C4-2B (cell line): ENCODE data around the gene TRAF3IP3.

Experiments used
- H3K27ac ChIP-seq: fragments of 450-650 bp; 2 replicates; pipeline ENCODE4 v1.5.1; 2017
- ZFX ChIP-seq: fragments of 450-650 bp; IDR thresholded peaks from 2 replicates; pipeline ENCODE4 v1.6.1; 2017
- TF ChIP-seq, protein P1 (sequence below): fragments of 450-650 bp; conservative IDR thresholded peaks from 2 replicates; pipeline ENCODE4 v1.5.1; 2017; ENCODE audit warnings: mild to moderate bottlenecking

Gene TRAF3IP3

DNA sequence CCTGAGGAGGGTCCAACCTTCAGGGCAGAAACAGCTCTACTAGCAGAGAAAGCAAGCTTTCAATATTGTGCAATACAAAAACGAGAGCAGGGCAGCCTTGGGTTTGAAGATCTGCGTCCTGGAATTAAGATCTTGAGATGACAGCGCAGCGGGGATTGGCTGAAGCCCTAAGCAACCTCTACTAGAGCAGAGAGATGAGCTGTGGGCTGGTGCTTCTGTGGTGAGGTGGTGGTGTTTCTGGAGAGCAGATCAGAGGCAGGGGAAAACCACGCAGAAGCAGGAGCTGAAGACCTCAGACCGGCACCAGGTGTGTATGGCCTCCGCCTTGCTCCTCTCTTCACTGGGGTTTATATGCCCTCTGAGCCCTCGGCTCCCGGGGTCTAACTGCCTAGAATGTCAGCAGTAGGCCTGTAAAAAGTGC lies 12.5 kb downstream of the TRAF3IP3 start:
- H3K27ac ChIP-seq = no peak overlapping the region
- TF ChIP-seq, protein P1, sequence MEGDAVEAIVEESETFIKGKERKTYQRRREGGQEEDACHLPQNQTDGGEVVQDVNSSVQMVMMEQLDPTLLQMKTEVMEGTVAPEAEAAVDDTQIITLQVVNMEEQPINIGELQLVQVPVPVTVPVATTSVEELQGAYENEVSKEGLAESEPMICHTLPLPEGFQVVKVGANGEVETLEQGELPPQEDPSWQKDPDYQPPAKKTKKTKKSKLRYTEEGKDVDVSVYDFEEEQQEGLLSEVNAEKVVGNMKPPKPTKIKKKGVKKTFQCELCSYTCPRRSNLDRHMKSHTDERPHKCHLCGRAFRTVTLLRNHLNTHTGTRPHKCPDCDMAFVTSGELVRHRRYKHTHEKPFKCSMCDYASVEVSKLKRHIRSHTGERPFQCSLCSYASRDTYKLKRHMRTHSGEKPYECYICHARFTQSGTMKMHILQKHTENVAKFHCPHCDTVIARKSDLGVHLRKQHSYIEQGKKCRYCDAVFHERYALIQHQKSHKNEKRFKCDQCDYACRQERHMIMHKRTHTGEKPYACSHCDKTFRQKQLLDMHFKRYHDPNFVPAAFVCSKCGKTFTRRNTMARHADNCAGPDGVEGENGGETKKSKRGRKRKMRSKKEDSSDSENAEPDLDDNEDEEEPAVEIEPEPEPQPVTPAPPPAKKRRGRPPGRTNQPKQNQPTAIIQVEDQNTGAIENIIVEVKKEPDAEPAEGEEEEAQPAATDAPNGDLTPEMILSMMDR = no peak
- TF ChIP-seq ZFX = no peak

DNA sequence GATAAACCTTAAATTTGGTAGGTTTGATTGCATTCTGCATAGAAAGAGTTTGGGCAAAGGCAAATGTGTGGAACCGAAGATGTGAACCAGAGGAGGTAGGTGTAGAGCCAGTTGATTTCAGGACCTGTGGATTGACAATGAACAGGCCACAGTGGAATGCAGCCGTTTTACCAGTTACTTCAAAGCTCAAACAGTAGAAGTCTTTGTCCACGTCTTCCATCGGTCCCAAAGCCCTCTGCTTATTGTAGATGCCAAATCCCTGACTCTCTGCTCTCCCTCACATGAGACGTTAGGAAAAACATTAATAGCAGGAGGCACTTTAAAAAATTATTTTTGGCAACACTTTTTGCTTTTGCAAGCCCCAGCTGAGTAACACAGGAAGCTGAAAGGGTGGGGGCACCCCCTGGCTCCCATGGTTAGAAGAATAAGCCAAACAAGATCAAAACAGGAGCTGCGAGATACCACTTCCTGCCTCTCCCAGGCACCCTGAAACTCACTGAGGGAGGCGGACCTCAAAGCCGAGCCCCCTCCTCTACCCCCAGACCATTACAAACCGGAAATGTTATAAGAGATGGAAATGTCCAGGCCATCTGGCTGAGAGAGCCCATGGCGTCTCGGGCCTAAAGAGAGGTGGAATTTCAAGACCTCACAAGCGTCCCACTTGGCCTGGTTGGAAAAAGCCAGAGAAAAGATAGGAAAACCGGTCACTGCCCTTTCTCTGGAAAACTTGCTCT lies 13.5 kb downstream of the TRAF3IP3 start:
- H3K27ac ChIP-seq = no peak overlapping the region
- TF ChIP-seq ZFX = no peak
- TF ChIP-seq, protein P1 = no peak

DNA sequence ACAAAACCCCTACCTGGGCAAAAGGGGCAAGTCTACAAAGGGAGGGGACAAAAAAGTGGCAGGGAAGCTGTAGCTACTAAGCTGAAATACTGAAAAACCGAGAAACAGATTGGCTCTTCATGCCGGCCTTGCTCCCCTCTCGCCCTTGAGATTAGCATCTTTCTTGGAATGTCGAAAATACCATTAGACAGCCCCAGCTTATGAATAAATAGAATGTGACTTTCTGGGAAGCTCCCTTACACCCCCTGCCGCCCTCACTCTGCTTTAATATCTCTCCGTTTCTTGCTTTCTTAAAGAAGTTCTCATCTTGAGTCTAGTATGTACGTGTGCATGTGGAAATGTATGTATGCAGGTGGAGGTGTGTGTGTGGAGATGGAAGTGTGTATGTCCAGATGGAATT lies 14.1 kb downstream of the TRAF3IP3 start:
- no peak overlapping the region for H3K27ac ChIP-seq
- TF ChIP-seq ZFX = no peak
- TF ChIP-seq, protein P1 = no peak

DNA sequence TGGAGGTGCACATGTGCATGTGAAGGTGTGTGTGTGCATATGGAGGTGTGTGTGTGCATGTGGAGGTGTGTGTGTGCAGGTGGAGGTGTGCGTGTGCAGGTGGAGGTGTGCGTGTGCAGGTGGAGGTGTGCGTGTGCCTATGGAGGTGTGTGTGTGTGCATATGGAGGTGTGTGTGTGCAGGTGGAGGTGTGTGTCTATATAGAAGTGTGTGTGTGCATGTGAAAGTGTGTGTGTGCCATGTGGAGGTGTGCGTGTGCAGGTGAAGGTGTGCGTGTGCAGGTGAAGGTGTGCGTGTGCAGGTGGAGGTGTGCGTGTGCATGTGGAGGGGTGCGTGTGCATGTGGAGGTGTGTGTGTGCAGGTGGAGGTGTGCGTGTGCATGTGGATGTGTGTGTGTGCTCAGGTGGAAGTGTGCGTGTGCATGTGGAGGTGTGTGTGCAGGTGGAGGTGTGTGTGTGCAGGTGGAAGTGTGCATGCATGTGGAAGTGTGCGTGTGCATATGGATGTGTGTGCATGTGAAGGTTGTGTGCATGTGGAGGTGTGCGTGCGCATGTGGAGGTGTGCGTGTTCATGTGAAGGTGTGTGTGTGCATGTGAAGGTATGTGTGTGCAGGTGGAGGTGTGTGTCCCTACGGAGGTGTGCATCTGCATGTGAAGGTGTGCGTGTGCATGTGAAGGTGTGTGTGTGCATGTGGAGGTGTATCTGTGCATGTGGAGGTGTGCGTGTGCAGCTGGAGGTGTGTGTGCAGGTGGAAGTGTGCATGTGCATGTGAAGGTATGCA lies 15.0 kb downstream of the TRAF3IP3 start:
- H3K27ac ChIP-seq = no peak overlapping the region
- no peak for TF ChIP-seq ZFX
- TF ChIP-seq, protein P1 = no peak

DNA sequence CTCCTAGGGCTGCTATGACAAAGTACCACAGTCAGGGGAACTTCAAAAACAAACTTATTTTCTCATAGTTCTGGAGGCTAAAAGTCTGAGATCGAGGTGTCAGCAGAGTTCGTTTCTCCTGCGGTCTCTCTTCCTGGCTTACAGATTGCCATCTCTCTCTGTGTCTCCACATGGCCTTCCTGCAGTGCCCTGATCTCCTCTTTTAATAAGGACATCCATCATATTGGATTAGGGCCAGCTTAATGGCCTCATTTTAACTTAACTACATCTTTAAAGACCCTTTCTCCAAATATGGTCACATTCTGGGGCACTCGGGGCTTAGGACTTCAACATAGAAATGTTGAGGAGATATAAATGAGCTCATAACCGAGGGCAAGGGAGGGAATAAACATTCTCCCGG lies 16.3 kb downstream of the TRAF3IP3 start:
- TF ChIP-seq ZFX = no peak
- TF ChIP-seq, protein P1 = no peak
- no peak overlapping the region for H3K27ac ChIP-seq

DNA sequence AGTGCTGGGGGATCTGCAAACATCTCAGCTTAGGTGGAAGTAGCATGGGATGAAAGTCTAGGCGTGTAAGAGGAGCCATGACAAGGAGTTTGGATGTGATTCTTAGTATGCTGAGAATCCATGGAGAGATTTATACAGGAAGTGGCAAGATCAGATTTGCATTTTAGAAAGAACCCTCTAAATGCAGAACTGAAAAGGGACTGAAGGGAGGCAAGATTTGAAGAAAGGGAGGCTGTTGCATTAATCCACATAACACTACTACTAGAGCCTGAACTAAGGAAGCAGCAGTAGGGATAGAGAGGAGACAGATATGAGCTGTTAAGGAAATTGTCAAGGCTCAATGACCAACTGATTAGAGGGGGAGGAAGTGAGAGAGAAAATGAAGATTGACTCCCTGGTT lies 18.7 kb downstream of the TRAF3IP3 start:
- H3K27ac ChIP-seq = no peak overlapping the region
- TF ChIP-seq, protein P1 = no peak
- no peak for TF ChIP-seq ZFX

DNA sequence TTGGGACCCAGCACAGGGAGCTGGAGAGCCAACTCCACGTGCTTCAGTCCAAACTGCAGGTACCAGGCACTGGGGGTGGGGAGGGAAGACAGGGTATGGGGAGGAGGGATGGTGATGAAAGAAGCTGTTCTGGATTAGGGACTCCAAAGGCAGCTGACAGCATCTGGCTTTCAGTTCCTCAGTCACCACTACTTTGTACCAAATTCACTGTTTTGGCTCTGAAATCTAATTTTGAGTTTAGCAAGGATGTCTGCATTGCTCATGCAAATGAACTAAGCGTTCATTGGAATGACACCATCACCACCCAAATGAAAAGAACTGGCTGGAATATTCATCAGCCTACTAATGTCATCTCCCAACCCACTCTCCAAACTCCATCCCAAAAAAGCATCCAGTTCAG lies 19.8 kb downstream of the TRAF3IP3 start:
- H3K27ac ChIP-seq = no peak overlapping the region
- TF ChIP-seq, protein P1 = no peak
- no peak for TF ChIP-seq ZFX
